MV-4-11 (cell line): ENCODE measurements around the gene B2M.
"Not testable (repeated sequence)": the region's sequence is repeated elsewhere in the genome, so short reads cannot be mapped to it uniquely, and the experiment has no call there.

Experiments
- DNase-seq: peaks from one replicate; lab custom pipeline; 2025; lab: John Stamatoyannopoulos, UW

B2M gene

DNA sequence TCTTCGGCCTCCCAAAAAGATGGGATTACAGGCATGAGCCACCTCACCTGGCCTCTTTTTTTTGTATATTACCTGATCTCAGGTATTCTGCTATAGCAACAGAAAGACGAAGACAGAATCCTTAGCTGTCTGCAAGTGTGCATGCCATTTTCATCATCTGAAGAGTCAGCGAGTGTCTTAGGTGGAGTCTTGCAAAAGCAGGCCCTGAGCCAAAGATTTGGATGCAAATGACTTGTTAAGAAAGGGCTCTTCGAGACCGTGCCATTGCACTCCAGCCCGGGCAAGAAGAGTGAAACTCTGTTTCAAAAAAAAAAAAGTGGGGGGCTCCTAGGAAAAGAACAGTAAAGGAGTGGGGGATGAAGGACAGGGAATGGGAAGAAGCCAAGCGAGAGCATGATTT, 14.8 kb downstream of the B2M start:
- DNase-seq: peak; percentile 16

GRCh38 chr15:44726568-44727484, 15.5 kb downstream of the B2M start:
- peak; percentile 94 for DNase-seq

DNA sequence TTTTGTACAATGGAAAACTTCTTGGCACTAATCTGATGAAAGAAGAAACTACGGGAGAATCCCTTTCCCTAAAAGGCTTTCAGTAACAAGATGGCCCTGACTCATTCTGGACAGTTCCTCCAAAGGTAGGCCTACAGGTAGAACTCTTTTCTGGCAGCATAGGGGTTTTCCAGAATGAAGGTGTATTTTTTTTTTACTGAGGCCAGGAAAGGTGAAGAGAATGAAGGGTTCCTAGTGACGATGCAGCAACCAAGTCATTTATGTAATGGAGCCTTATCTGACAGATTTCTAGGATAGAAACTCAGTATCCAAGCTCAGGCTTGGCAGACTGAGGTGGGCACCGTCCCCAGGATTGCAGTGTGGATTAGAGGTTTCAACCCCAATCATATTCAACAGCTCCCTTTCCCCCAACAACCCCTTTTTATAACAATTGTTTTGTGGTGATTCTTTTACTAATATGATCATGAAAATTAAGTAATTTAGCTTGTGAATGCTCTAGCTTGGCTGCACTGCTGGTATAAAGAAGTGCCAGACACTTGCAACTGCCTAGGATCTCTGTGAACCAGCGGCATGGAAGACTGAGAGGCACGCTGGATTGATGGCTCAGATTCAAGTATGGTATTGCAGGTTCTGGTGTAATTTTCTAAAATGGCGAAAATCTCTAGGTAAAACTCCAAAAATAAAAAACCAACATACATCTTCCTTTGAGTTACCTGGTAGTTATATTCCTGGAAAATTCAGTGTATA, 16.3 kb downstream of the B2M start:
- no peak for DNase-seq

- not testable (repeated sequence) for DNase-seq
These were observed 16.9 kb downstream of the B2M start for GRCh38 chr15:44728232-44728575.

GRCh38 chr15:44728576-44729407, 17.5 kb downstream of the B2M start:
- peak; percentile 99 for DNase-seq

GRCh38 chr15:44729408-44730127, 18.3 kb downstream of the B2M start:
- DNase-seq: peak; percentile 20

DNA sequence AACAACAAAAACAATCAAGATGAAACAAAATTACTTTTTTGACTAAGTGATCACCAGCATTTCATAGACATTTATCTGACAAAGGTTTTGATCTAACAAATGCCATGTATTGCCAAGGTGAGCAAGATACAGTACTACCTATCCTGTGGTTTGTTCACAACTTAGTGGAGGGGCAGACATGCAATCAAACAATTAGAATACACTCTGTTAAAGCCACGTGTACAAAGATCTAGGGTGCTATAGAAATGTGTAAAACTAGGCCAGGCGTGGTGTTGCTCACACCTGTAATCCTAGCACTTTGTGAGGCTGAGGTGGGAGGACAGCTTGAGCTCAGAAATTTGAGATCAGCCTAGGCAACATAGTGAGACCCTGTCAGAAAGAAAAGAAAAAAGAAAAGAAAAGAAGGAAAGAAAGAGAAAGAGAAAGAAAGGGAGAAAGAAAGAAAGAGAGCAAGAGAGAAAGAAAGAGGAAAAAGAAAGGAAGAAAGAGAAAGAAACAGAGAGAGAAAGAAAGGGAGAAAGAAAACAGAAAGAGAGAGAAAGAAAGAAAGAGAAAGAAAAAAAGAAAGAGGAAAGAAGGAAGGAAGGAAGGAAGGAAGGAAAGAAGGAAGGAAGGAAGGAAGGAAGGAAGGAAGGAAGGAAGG, 23.6 kb downstream of the B2M start:
- no peak for DNase-seq

DNA sequence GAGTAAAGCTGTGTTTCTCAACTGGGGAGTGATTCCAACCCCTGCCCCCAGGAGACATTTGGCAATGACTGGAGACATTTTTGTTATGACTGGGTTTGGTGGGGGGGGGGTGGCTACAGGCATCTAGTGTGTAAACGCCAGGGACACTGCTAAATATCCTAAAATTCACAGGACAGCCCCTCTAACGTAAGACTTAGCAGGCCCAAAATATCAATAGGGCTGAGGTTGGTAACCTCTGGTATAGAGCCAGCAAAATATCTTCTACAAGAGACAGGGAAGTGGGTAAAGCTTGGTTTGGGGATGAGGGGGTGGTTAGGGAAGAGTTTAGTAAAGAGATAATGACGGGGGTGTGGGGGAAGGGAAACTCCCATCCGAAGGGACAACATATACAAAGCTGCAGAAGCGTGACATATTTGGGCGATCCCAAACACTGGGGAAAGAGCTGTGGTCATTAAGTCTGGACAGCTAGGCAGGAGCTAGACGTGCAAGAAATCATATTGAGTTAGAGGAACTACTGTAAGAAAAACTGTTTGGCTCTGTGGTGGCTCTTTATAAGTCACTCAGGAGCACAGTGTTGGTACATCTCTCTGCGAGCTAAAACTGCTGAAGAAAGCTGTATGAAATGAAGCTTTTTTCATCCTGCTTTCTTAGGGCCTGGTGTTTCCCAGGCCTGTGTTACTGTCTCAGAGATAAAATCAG, 24.3 kb downstream of the B2M start:
- peak; percentile 77 for DNase-seq

- no peak for DNase-seq
These were observed 25.0 kb downstream of the B2M start, which contains the start of gene TRIM69 for GRCh38 chr15:44736181-44736765. Gene TRIM69, plus strand, starts transcription at chr15:44736528. Its CDS starts 177 bp downstream, at chr15:44736705.

DNA sequence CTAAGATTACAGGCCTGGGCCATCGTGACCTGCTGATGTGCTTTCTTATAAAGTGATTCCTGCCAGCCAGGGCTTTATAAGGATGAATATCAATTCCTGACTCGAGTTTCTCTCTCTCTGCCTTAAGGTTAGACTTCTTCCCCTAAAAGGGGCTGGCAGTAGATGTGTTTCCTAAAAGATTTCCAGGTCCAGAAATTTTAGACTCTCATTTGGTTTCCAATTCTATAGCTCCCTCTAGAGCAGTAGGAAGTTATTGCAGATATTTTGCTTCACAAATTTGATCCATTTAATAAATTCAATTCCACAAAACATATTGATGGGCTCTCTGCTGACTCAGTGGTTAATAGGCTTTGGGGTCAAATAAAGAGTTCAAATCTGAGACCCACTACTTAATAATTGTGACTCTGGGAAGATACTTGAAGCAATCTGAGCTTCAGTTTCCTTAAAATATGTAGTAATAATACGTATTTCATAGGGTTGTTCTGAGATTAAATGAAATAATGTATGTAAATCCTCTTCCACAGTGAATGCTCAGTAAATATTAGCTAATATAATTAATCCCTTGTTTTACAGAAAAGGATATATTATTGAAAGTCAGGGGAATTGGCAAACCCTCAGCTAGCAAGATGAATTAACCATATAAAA, 27.1 kb downstream of the B2M start:
- DNase-seq: peak; percentile 47

GRCh38 chr15:44739222-44739847, 28.0 kb downstream of the B2M start:
- not testable (repeated sequence) for DNase-seq

GRCh38 chr15:44743454-44743853, 32.1 kb downstream of the B2M start:
- DNase-seq: not testable (repeated sequence)

GRCh38 chr15:44753345-44753744, 42.0 kb downstream of the B2M start:
- no peak for DNase-seq

DNA sequence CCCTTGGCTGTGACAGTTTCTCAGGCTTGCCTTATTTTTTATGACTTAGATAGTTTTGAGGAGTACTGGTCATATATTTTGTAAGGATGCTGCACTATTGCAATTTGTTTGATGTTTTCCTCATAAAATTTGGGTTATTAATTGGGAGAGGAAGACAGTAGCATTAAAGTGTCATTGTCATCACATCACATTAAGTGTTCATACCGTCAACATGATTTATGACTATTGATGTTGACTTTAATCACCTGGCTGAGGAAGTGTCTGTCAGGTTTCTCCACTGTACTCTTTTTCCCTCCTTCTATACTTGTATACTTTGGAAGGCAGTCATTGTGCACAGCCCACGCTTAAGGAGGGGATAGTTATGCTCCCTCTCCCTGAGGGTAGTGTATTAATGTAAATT, 51.9 kb downstream of the B2M start:
- DNase-seq: no peak

- DNase-seq: no peak
These were observed 52.5 kb downstream of the B2M start for GRCh38 chr15:44763848-44764247.

GRCh38 chr15:44765036-44765435, 53.7 kb downstream of the B2M start:
- no peak for DNase-seq
